ENCODE results near the gene CCDC32.

CCDC32 gene

GRCh38 chr15:40565333-40566238 is 744 bp upstream of the CCDC32 start:
- no peak for DNase-seq (ENCODE audit: low read depth)

GRCh38 chr15:40563426-40563825 is 1.4 kb downstream of the CCDC32 start:
- DNase-seq (ENCODE audit: low read depth): no peak

- no peak for DNase-seq (ENCODE audit: low read depth)
Observed at GRCh38 chr15:40562691-40563090, 2.2 kb downstream of the CCDC32 start.

- DNase-seq (ENCODE audit: low read depth): no peak
Observed at GRCh38 chr15:40558952-40559742, 5.7 kb downstream of the CCDC32 start.

GRCh38 chr15:40555876-40556275 is 9.0 kb downstream of the CCDC32 start:
- no peak for DNase-seq (ENCODE audit: low read depth)

- no peak for DNase-seq (ENCODE audit: low read depth)
Observed at GRCh38 chr15:40554161-40554525, 10.7 kb downstream of the CCDC32 start.

- no peak for DNase-seq (ENCODE audit: low read depth)
Observed at GRCh38 chr15:40550341-40551037, 14.4 kb downstream of the CCDC32 start.

GRCh38 chr15:40549894-40550293 is 14.9 kb downstream of the CCDC32 start:
- DNase-seq (ENCODE audit: low read depth): no peak

GRCh38 chr15:40548610-40549009 is 16.2 kb downstream of the CCDC32 start:
- DNase-seq (ENCODE audit: low read depth): no peak

GRCh38 chr15:40545457-40545856 is 19.4 kb downstream of the CCDC32 start:
- no peak for DNase-seq (ENCODE audit: low read depth)

- DNase-seq (ENCODE audit: low read depth): no peak
Observed at GRCh38 chr15:40543631-40544294, 21.1 kb downstream of the CCDC32 start.

GRCh38 chr15:40543082-40543481 is 21.8 kb downstream of the CCDC32 start:
- DNase-seq (ENCODE audit: low read depth): peak; percentile 11

GRCh38 chr15:40538976-40539375 is 25.9 kb downstream of the CCDC32 start:
- DNase-seq (ENCODE audit: low read depth): no peak

- peak; percentile 18 for DNase-seq (ENCODE audit: low read depth)
Observed at GRCh38 chr15:40536501-40536900, 28.3 kb downstream of the CCDC32 start.

- no peak for DNase-seq (ENCODE audit: low read depth)
Observed at GRCh38 chr15:40534371-40534770, 30.5 kb downstream of the CCDC32 start.

- no peak for DNase-seq (ENCODE audit: low read depth)
Observed at GRCh38 chr15:40533763-40534364, 31.0 kb downstream of the CCDC32 start.

GRCh38 chr15:40528801-40529200 is 36.0 kb downstream of the CCDC32 start:
- no peak for DNase-seq (ENCODE audit: low read depth)

- no peak for DNase-seq (ENCODE audit: low read depth)
Observed at GRCh38 chr15:40525855-40526254, 39.0 kb downstream of the CCDC32 start.

- no peak for DNase-seq (ENCODE audit: low read depth)
Observed at GRCh38 chr15:40523611-40524010, 41.2 kb downstream of the CCDC32 start.

GRCh38 chr15:40516322-40516721 is 48.5 kb downstream of the CCDC32 start:
- DNase-seq (ENCODE audit: low read depth): no peak

GRCh38 chr15:40513609-40514008 is 51.2 kb downstream of the CCDC32 start:
- no peak for DNase-seq (ENCODE audit: low read depth)

- DNase-seq (ENCODE audit: low read depth): no peak
Observed at GRCh38 chr15:40512440-40512839, 52.4 kb downstream of the CCDC32 start.
